Neural cell (in vitro differentiated cells): ENCODE data around the gene PDCD1LG2. TPM values are rescaled to one million over a fixed set of nuclear protein-coding genes. Genes with fewer than 3 reads are reported as not detected.

ENCODE experiments used
- H2AFZ ChIP-seq: fragments of 200-600, 300-800 bp; sonication (generic), shearing (Covaris generic); 2 replicates; pipeline ENCODE4 v1.6.0; 2014; ENCODE audit warnings: low read depth, mild to moderate bottlenecking, antibody characterized with exemption, low read length, moderate library complexity
- H3F3A ChIP-seq: fragments of 200-600 bp; shearing (Covaris generic); 2 replicates; pipeline ENCODE4 v1.6.1; 2016; ENCODE audit warnings: mild to moderate bottlenecking, moderate library complexity, mixed read lengths, antibody characterized with exemption, low read length; ENCODE audit not compliant: insufficient read depth, poor library complexity, severe bottlenecking
- H3K27ac ChIP-seq: fragments of 200-600, 300-800 bp; sonication (generic), shearing (Covaris generic); 2 replicates; pipeline ENCODE4 v1.5.1; 2014; ENCODE audit warnings: mild to moderate bottlenecking, low read length, moderate library complexity
- H3K27me3 ChIP-seq: fragments of 300-800, 200-600 bp; sonication (generic), shearing (Covaris generic); 2 replicates; pipeline ENCODE4 v1.6.0; 2014; ENCODE audit warnings: mild to moderate bottlenecking, low read depth, low read length, moderate library complexity; ENCODE audit not compliant: insufficient read depth
- H3K36me3 ChIP-seq: fragments of 300-800, 200-600 bp; sonication (generic), shearing (Covaris generic); 2 replicates; pipeline ENCODE4 v1.5.1; 2014; ENCODE audit warnings: mild to moderate bottlenecking, antibody characterized with exemption, low read length, moderate library complexity; ENCODE audit not compliant: insufficient read depth
- H3K4me2 ChIP-seq: fragments of 300-800, 200-600 bp; sonication (generic), shearing (Covaris generic); 2 replicates; pipeline ENCODE4 v1.6.0; 2014; ENCODE audit warnings: mild to moderate bottlenecking, low read length
- H3K4me3 ChIP-seq: fragments of 300-800, 200-600 bp; sonication (generic), shearing (Covaris generic); 2 replicates; pipeline ENCODE4 v1.5.1; 2014; ENCODE audit warnings: mild to moderate bottlenecking, low read length, moderate library complexity
- H3K79me2 ChIP-seq: fragments of 200-600 bp; shearing (Covaris generic); replicated peaks from 2 replicates; pipeline ENCODE4 v1.6.0; 2014; ENCODE audit warnings: mild to moderate bottlenecking, low read length, moderate library complexity; ENCODE audit not compliant: insufficient read depth
- H3K9ac ChIP-seq: fragments of 300-800, 200-600 bp; sonication (generic), shearing (Covaris generic); 2 replicates; pipeline ENCODE4 v1.6.1; 2016; ENCODE audit warnings: mild to moderate bottlenecking, low read length, mixed read lengths
- H3K9me2 ChIP-seq: fragments of 200-600 bp; shearing (Covaris generic); 2 replicates; pipeline ENCODE4 v1.6.1; 2016; ENCODE audit warnings: mild to moderate bottlenecking, low read length, mixed read lengths; ENCODE audit not compliant: insufficient read depth
- H3K9me3 ChIP-seq: fragments of 200-600, 300-800 bp; sonication (generic), shearing (Covaris generic); 2 replicates; pipeline ENCODE4 v1.6.1; 2016; ENCODE audit warnings: mild to moderate bottlenecking, mixed run types, low read length, moderate library complexity, mixed read lengths
- H4K20me1 ChIP-seq: fragments of 200-600 bp; shearing (Covaris generic); 2 replicates; pipeline ENCODE4 v1.6.1; 2016; ENCODE audit warnings: mild to moderate bottlenecking, mixed run types; ENCODE audit not compliant: insufficient read depth
- EP300 ChIP-seq: fragments of 450-650 bp; conservative IDR thresholded peaks from 2 replicates; pipeline ENCODE4 v1.6.1; 2014; ENCODE audit warnings: antibody characterized with exemption, mild to moderate bottlenecking, moderate library complexity; ENCODE audit not compliant: poor library complexity, severe bottlenecking
- EZH2 ChIP-seq: fragments of 200-600, 300-800 bp; shearing (Covaris generic), sonication (generic); IDR thresholded peaks from 2 replicates; pipeline ENCODE4 v1.6.1; 2014; ENCODE audit warnings: antibody characterized with exemption, low read length, borderline replicate concordance, mild to moderate bottlenecking; ENCODE audit not compliant: insufficient read depth, poor library complexity, severe bottlenecking
- MXI1 ChIP-seq: fragments of 450-650 bp; conservative IDR thresholded peaks from 2 replicates; pipeline ENCODE4 v1.6.1; 2014; ENCODE audit warnings: antibody characterized with exemption, mild to moderate bottlenecking; ENCODE audit not compliant: poor library complexity, severe bottlenecking
- POLR2AphosphoS5 ChIP-seq: IDR thresholded peaks from 2 replicates; pipeline ENCODE4 v1.6.1; 2012
- RAD21 ChIP-seq: fragments of 450-650 bp; conservative IDR thresholded peaks from 2 replicates; pipeline ENCODE4 v1.6.1; 2014; ENCODE audit warnings: antibody characterized with exemption, mild to moderate bottlenecking, moderate library complexity
- REST ChIP-seq: IDR thresholded peaks from 2 replicates; pipeline ENCODE4 v1.6.1; 2012; ENCODE audit warnings: borderline replicate concordance
- SMC3 ChIP-seq: fragments of 450-650 bp; conservative IDR thresholded peaks from 2 replicates; pipeline ENCODE4 v1.6.1; 2014; ENCODE audit warnings: antibody characterized with exemption, mild to moderate bottlenecking, moderate library complexity; ENCODE audit not compliant: poor library complexity
- TAF1 ChIP-seq: IDR thresholded peaks from 2 replicates; pipeline ENCODE4 v1.6.1; 2012; ENCODE audit warnings: low read depth
- polyA plus RNA-seq: library from polyadenylated mRNA; depleted of rRNA; stranded (reverse); fragments of >200 nt; gene quantifications from 2 replicates; pipeline ENCODE4 v1.2.3, GENCODE V29; 2014
- TF ChIP-seq, protein P1 (sequence below): fragments of 450-650 bp; IDR thresholded peaks from 2 replicates; pipeline ENCODE4 v1.5.1; 2014; ENCODE audit warnings: antibody characterized with exemption, mild to moderate bottlenecking, moderate library complexity; ENCODE audit not compliant: poor library complexity, severe bottlenecking

Gene PDCD1LG2
- polyA plus RNA-seq, 1 donor from 2014 or later = not detected

GRCh38 chr9:5529683-5530221, 19.4 kb downstream of the PDCD1LG2 start:
- TF ChIP-seq MXI1 = no peak
- TF ChIP-seq SMC3 = no peak
- no peak for TF ChIP-seq EZH2
- TF ChIP-seq POLR2AphosphoS5 = no peak
- TF ChIP-seq, protein P1, sequence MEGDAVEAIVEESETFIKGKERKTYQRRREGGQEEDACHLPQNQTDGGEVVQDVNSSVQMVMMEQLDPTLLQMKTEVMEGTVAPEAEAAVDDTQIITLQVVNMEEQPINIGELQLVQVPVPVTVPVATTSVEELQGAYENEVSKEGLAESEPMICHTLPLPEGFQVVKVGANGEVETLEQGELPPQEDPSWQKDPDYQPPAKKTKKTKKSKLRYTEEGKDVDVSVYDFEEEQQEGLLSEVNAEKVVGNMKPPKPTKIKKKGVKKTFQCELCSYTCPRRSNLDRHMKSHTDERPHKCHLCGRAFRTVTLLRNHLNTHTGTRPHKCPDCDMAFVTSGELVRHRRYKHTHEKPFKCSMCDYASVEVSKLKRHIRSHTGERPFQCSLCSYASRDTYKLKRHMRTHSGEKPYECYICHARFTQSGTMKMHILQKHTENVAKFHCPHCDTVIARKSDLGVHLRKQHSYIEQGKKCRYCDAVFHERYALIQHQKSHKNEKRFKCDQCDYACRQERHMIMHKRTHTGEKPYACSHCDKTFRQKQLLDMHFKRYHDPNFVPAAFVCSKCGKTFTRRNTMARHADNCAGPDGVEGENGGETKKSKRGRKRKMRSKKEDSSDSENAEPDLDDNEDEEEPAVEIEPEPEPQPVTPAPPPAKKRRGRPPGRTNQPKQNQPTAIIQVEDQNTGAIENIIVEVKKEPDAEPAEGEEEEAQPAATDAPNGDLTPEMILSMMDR = no peak
- no peak for TF ChIP-seq REST
- TF ChIP-seq EP300 = no peak
- TF ChIP-seq TAF1 = no peak
- no peak for TF ChIP-seq RAD21
- no peaks in the 10 kb centered on the region for H3K9me2 ChIP-seq
- H4K20me1 ChIP-seq = no peaks in the 10 kb centered on the region
- no peaks in the 10 kb centered on the region for H3K36me3 ChIP-seq
- H3K9ac ChIP-seq = no peak overlapping the region
- no peaks in the 10 kb centered on the region for H3K27me3 ChIP-seq
- no peak overlapping the region for H3K4me2 ChIP-seq
- H2AFZ ChIP-seq = no peak overlapping the region
- no peak overlapping the region for H3K4me3 ChIP-seq
- H3K79me2 ChIP-seq = no peaks in the 10 kb centered on the region
- H3K27ac ChIP-seq = no peak overlapping the region
- no peaks in the 10 kb centered on the region for H3K9me3 ChIP-seq
- no peaks in the 10 kb centered on the region for H3F3A ChIP-seq

- Histone ChIP-seq H3K4me2 (no peak overlapping the region), H3K4me3 (no peak overlapping the region), H3K36me3 (no peaks in the 10 kb centered on the region), H3K27ac (no peak overlapping the region), H3K9ac (no peak overlapping the region), H4K20me1 (no peaks in the 10 kb centered on the region), H3F3A (no peaks in the 10 kb centered on the region), H3K9me3 (no peaks in the 10 kb centered on the region), H2AFZ (no peak overlapping the region), H3K27me3 (no peaks in the 10 kb centered on the region), H3K9me2 (no peaks in the 10 kb centered on the region), H3K79me2 (no peaks in the 10 kb centered on the region)
- TF ChIP-seq EZH2 (no peak), POLR2AphosphoS5 (no peak), EP300 (no peak), MXI1 (no peak), SMC3 (no peak), RAD21 (no peak), REST (no peak), TAF1 (no peak)
- TF ChIP-seq, protein P1 = no peak
Observed at GRCh38 chr9:5531101-5531882, 21.0 kb downstream of the PDCD1LG2 start.
